Esophagus squamous epithelium (tissue), 5 donors: ENCODE results near the gene COL4A2. TPM values are rescaled to one million over a fixed set of nuclear protein-coding genes. Genes with fewer than 3 reads are reported as not detected.
"Not testable (repeated sequence)": the region's sequence is repeated elsewhere in the genome, so short reads cannot be mapped to it uniquely, and the experiment has no call there.

Experiments used
- DNase-seq: peaks from one replicate; lab custom pipeline; 2025; lab: John Stamatoyannopoulos, UW
- H3K27ac ChIP-seq, 4 donors: fragments of 200-600 bp; sonication (generic); one replicate each; pipeline ENCODE4 v1.5.1; 2016 to 2019; ENCODE audit warnings: mild to moderate bottlenecking in 1 of 4
- H3K27me3 ChIP-seq, 4 donors: fragments of 200-600 bp; sonication (generic); 1 replicate in 3 of 4; 2 replicates in 1 of 4; pipeline versions ENCODE4 v1.5.1 to v1.6.0; 2017 to 2021; ENCODE audit warnings: antibody characterized with exemption in 1 of 4
- H3K36me3 ChIP-seq, 3 donors: fragments of 200-600 bp; sonication (generic); one replicate each; pipeline ENCODE4 v1.5.1; 2016 to 2019
- H3K4me1 ChIP-seq, 3 donors: fragments of 200-600 bp; sonication (generic); one replicate each; pipeline ENCODE4 v1.5.1; 2017 to 2019
- H3K4me3 ChIP-seq, 4 donors: fragments of 200-600 bp; sonication (generic); 1 replicate in 3 of 4; 2 replicates in 1 of 4; pipeline ENCODE4 v1.5.1; 2016 to 2019; ENCODE audit warnings: mild to moderate bottlenecking in 2 of 4, moderate library complexity in 1 of 4
- H3K9me3 ChIP-seq, 3 donors: fragments of 200-600 bp; sonication (generic); one replicate each; pipeline ENCODE4 v1.5.1; 2016 to 2019
- POLR2A ChIP-seq, 4 donors: fragments of 450-650 bp; IDR thresholded peaks; one replicate each; pipeline ENCODE4 v1.6.1; 2017; ENCODE audit warnings: antibody characterized with exemption in 4 of 4, mild to moderate bottlenecking in 4 of 4, moderate library complexity in 3 of 4
- WGBS, 2 donors: methylation state at CpG; one replicate each; pipeline ENCODE4 v1.1.5; 2018; 5-methylcytosine and 5-hydroxymethylcytosine counted together
- intact Hi-C: fragments of 100-400 bp; cut with DNase I; formaldehyde crosslinking; loops from one replicate; pipeline ENCODE4 v1.15.0; 2022
- total RNA-seq, 4 donors: library from RNA; depleted of rRNA; stranded (reverse); fragments of >200 nt; gene quantifications; one replicate each; pipeline ENCODE4 v1.1.0, GENCODE V29; 2016
- TF ChIP-seq, protein P1 (sequence below), 6 experiments: fragments of 450-650 bp in 4 of 6; fragments of 200-600 bp in 2 of 6; sonication (generic) in 2 of 6; IDR thresholded peaks; one replicate each; pipeline ENCODE4 v1.5.1; 2016 to 2019; ENCODE audit warnings: antibody characterized with exemption in 6 of 6, mild to moderate bottlenecking in 4 of 6, moderate library complexity in 4 of 6
- donor health status: DM: yes; HTN: yes; CAD: no.

COL4A2 gene
- total RNA-seq, 4 donors from 2014 or later: 11.9 to 102 (median 43.5) TPM

DNA sequence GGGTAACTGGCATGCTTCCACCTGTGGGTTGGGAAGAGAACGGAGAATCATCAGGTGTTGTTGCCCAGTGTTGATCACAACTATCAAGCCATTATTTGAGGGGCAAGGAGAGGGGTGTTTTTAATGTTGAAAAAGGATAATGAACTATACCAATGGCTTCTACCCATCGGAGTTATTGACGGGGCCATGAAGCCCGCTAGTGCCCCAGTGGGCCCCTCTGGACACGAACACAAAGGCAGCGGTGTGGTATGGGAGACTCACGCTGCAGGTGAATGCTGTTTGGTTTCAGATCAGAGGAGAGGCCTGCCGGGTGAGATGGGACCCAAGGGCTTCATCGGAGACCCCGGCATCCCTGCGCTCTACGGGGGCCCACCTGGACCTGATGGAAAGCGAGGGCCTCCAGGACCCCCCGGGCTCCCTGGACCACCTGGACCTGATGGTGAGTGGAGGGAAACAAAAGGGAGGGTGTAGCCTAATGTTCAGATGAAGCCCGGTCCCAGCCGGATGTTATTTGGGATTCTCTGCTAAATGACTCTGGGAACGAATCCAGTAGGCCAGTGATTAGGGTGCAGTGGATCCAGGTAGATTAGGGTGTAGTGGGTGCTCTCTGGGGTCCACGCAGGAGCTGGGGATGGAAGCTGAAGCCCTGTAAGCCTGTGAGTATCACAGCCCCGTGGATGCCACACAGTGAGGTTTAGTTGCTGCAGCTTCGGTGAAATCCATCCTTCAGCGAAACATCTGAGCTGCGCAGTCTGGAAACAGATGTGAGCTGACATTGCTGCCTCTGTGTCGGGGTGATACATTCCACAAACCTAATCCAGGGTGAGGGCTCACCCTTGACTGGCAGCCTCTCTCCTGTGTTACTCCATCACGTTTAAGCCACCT lies 143.2 kb downstream of the COL4A2 start:
- no peak overlapping the region for H3K4me3 ChIP-seq
- no peaks in the 10 kb centered on the region for H3K9me3 ChIP-seq
- peaks cover 0 to 4% (median 0%) of the 10 kb centered on the region in 3 donors for H3K4me1 ChIP-seq
- intact Hi-C loops: no loop called here
- no peaks in the 10 kb centered on the region for H3K27me3 ChIP-seq
- no peak for DNase-seq
- peaks cover 0 to 35% (median 4%) of the 10 kb centered on the region in 3 donors for H3K36me3 ChIP-seq
- no peak overlapping the region for H3K27ac ChIP-seq
- TF ChIP-seq POLR2A (IDR thresholded peaks at IDR 0.05): no peak
- TF ChIP-seq, protein P1, sequence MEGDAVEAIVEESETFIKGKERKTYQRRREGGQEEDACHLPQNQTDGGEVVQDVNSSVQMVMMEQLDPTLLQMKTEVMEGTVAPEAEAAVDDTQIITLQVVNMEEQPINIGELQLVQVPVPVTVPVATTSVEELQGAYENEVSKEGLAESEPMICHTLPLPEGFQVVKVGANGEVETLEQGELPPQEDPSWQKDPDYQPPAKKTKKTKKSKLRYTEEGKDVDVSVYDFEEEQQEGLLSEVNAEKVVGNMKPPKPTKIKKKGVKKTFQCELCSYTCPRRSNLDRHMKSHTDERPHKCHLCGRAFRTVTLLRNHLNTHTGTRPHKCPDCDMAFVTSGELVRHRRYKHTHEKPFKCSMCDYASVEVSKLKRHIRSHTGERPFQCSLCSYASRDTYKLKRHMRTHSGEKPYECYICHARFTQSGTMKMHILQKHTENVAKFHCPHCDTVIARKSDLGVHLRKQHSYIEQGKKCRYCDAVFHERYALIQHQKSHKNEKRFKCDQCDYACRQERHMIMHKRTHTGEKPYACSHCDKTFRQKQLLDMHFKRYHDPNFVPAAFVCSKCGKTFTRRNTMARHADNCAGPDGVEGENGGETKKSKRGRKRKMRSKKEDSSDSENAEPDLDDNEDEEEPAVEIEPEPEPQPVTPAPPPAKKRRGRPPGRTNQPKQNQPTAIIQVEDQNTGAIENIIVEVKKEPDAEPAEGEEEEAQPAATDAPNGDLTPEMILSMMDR (IDR thresholded peaks at IDR 0.05): no peak
- WGBS, 2 donors: 92 to 94% methylated on average over 13 to 18 of the region's 24 CpGs

DNA sequence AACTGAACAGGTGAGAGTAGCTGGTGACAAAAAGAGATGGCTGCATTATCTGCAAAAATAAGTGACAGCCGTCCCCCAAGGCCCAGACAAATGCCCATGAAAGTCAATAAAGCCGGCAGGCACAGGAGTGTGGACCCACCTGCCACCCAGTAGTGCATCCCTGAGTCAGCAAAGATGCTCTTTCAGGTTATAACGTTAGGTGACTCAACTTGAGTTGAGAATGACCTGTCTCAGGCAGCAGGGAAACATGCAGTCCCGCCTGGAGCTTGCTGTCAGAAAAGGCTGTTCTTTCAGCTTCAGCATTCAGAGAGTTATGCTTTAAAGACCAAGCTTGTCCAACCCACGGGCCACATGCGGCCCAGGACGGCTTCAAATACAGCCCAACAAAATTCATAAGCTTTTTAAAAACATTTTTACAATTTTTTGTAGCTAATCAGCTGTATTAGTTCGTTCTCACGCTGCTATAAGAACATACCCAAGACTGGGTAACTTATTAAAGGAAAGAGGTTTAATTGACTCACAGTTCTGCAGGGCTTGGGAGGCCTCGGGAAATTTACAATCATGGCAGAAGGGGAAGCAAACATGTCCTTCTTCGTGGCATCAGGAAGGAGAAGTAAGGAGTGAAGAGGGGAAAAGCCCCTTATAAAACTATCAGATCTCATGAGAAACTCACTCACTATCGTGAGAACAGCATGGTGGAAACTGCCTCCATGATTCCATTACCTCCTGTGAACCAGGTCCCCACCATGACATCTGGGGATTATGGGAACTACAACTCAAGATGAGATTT lies 144.1 kb downstream of the COL4A2 start:
- no peak overlapping the region for H3K27ac ChIP-seq
- no peak overlapping the region for H3K4me3 ChIP-seq
- no peaks in the 10 kb centered on the region for H3K27me3 ChIP-seq
- DNase-seq: no peak
- no peaks in the 10 kb centered on the region for H3K9me3 ChIP-seq
- 72 to 74% methylated on average over 12 of the region's 12 CpGs for WGBS, 2 donors
- TF ChIP-seq POLR2A (IDR thresholded peaks at IDR 0.05): no peak
- TF ChIP-seq, protein P1 (IDR thresholded peaks at IDR 0.05): no peak
- H3K4me1 ChIP-seq: peaks cover 0 to 8% (median 0%) of the 10 kb centered on the region in 3 donors
- peaks cover 0 to 30% (median 4%) of the 10 kb centered on the region in 3 donors for H3K36me3 ChIP-seq
- intact Hi-C loops: no loop called here

DNA sequence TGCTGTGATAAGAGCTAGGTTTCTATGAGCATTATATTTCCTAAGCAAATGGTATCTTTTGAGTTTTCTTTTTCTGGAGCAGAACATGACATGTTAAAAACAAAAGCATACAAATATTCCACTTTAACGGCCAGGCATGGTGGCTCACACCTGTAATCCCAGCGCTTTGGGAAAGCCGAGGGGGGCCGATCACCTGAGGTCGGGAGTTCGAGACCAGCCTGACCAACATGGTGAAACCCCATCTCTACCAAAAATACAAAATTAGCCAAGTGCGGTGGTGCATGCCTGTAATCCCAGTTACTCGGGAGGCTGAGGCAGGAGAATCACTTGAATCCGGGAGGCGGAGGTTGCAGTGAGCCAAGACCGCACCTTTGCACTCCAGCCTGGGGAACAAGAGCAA lies 146.0 kb downstream of the COL4A2 start:
- H3K27ac ChIP-seq, H3K27me3 ChIP-seq, DNase-seq, H3K4me3 ChIP-seq, intact Hi-C loops, H3K9me3 ChIP-seq, H3K4me1 ChIP-seq: not testable (repeated sequence)
- WGBS, 2 donors: 79 to 88% methylated on average over 11 of the region's 11 CpGs
- peaks cover 0 to 28% (median 0%) of the 10 kb centered on the region in 3 donors for H3K36me3 ChIP-seq

DNA sequence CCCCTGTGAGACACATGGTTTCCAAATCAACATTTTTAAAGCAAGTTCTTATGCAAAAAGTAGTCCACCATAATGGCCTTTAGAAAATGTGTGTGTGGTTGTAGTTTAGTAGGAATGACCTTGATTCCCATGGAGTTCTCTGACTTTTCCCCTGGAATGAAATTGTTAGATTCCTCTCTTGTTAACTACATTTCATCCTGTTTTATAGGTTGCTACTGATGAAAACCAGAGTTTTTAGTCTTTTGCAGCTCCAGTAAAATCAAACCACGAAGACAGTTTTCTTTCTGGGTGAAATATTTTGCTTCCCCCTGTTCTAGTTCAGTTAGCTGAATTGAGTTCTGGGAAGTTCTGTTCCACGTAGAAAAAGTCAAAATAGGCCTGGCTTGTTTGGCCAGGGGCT lies 146.7 kb downstream of the COL4A2 start:
- H3K27ac ChIP-seq: peak overlapping the region in 1 of 4 donors; percentile 58
- H3K4me3 ChIP-seq: no peak overlapping the region
- no peak for DNase-seq
- H3K36me3 ChIP-seq: peaks cover 0 to 35% (median 0%) of the 10 kb centered on the region in 3 donors
- H3K4me1 ChIP-seq: peaks cover 0 to 6% (median 0%) of the 10 kb centered on the region in 3 donors
- no peaks in the 10 kb centered on the region for H3K27me3 ChIP-seq
- intact Hi-C loops: no loop called here
- H3K9me3 ChIP-seq: no peaks in the 10 kb centered on the region
- TF ChIP-seq, protein P1 (IDR thresholded peaks at IDR 0.05): no peak
- no peak for TF ChIP-seq POLR2A (IDR thresholded peaks at IDR 0.05)
- WGBS, 2 donors: 48 to 64% methylated on average over 2 of the region's 2 CpGs

DNA sequence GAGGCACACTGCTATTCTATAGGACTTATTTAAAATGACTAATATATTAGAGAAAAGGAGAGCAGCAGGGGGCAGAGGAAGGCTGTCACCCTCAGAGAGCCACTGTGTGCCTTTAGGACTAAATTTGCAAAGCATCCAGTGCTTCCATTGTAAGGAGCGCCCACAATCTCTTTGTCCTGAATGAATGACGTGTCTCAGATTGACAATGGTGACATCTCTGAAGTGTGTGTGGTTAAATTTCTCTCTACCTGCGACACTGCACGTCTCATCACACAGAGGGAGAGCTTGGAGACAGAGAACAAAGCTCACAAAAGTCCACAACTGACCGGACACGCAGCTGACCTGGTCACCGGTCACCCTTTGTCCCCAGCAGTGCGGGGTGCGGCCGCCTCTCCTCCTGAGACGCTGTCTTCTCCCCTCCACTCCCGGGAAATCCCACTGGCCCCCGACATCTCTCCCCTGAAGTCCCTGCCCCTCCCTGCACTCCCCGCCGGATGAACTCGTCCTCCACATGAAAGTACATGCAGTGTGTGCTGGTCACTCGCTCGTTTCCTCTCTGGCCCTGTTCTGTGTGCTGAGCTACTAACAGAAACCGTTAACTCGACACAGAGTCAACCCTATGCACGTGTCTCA lies 147.3 kb downstream of the COL4A2 start:
- Histone ChIP-seq H3K27ac (peak overlapping the region in 2 of 4 donors; percentile 58), H3K4me1 (peaks cover 0 to 6% (median 0%) of the 10 kb centered on the region in 3 donors), H3K4me3 (no peak overlapping the region), H3K27me3 (no peaks in the 10 kb centered on the region), H3K36me3 (peaks cover 0 to 40% (median 0%) of the 10 kb centered on the region in 3 donors), H3K9me3 (no peaks in the 10 kb centered on the region)
- intact Hi-C loops: no loop called here
- no peak for TF ChIP-seq POLR2A (IDR thresholded peaks at IDR 0.05)
- TF ChIP-seq, protein P1 (IDR thresholded peaks at IDR 0.05): no peak
- no peak for DNase-seq
- WGBS, 2 donors: 76 to 86% methylated on average over 21 of the region's 21 CpGs
